Cerebellar cortex (tissue), 1 donor: ENCODE data around the gene RIBC2.
"Not testable (repeated sequence)": the region's sequence is repeated elsewhere in the genome, so short reads cannot be mapped to it uniquely, and the experiment has no call there.

Experiments used
- DNase-seq: peaks from one replicate; pipeline ENCODE4 v3.0.0-alpha.2; 2015; ENCODE audit warnings: low spot score

The RIBC2 gene, protein sequence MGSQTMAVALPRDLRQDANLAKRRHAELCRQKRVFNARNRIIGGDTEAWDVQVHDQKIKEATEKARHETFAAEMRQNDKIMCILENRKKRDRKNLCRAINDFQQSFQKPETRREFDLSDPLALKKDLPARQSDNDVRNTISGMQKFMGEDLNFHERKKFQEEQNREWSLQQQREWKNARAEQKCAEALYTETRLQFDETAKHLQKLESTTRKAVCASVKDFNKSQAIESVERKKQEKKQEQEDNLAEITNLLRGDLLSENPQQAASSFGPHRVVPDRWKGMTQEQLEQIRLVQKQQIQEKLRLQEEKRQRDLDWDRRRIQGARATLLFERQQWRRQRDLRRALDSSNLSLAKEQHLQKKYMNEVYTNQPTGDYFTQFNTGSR

DNA sequence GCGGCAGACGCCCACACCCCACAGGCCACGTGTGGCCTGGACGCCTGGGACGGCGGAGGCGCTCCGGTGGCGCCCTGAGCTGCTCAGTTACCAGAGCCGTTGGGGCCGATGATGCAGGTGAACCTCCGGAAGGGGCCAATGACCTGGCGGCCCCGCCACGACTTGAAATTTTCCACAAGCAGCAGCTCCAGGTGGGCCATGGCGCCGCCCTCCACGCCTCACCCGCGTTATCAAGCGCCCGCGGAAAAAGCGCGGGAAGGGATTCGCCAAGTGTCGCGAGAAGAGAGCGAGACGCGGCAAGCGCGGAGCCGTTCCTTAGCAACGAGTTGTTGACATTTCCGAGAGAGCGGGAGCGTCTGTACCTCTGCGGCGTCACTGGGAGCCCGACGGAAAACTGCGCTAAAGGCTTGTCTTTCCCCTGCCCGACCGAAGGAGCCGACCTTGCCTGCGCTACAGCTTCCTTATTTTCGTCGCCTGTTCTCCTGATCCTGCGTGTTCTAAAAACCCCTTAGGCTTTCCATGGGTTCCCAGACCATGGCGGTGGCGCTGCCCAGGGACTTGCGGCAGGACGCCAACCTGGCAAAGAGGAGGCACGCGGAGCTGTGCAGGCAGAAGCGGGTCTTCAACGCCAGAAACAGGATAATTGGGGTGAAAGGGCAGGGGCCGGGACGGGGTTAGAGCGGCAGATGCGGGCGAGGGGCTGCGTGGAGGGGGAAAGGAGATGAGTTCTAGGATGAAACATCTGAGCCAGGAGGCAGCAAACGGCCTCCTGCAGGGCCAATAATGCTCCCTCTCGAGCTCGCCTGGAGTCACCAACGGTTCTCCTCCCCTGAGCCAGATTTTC lies at the start of gene RIBC2, which contains the start of gene SMC1B:
RIBC2 (plus strand) TSS at position 326 of the 844 bp plus-strand sequence; CDS start at position 520, 194 bp downstream.
SMC1B (minus strand) TSS at position 232 of the 844 bp plus-strand sequence; CDS start at position 200, 32 bp downstream.
- DNase-seq: peak; percentile 70

DNA sequence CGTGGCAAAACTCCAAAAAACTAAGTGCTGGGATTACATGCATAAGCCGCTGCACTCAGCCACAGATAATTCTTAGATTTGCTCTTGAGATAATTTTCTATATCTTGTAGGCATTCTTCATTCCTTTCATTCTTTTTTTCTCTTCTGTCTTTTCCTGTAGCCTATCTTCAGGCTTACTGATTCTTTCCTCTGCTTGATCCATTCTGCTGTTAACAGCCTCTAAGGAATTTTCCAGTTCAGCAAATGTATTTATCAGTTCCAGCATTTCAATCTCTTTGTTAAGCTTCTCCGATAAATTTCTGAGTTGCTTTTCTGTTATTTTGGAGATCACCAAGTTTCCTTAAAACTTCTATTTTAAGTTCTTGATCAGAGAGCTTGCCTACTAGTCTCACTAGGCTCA lies 46.8 kb upstream of the RIBC2 start:
- no peak for DNase-seq

DNA sequence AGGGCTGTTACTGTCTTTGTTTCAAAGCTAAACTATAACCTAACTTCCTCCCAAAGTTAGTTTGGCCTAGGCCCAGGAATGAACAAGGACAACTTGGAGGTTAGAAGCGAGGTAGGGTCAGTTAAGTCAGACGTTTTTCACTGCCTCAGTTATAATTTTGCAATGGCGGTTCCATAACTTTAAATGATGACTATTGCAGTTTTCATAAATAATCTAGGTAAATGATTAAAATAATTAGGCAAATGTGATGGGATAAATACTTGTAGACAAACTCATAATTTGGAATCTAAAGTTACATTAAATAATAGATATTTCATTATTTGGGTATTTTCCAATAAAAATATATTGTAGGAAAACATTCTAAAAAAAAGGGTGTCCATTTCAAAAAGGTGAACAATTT lies 39.9 kb upstream of the RIBC2 start:
- not testable (repeated sequence) for DNase-seq

DNA sequence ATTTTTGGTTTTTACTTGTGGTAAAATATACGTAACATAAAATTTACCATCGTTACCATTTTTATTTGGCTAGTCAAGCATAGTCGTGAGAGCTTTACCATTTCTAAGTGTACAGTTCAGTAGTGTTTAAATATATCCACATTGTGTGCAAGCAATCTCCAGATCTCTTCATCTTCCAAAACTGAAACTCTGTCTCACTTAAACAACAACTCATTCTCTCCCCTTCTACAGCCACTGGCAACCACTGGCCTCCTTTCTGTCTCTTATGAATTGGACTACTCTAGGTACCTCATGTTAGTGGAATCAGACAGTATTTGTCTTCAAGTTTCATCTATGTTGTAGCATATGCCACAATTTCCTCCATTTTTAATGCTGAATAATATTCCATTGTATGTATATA lies 37.5 kb upstream of the RIBC2 start:
- no peak for DNase-seq

DNA sequence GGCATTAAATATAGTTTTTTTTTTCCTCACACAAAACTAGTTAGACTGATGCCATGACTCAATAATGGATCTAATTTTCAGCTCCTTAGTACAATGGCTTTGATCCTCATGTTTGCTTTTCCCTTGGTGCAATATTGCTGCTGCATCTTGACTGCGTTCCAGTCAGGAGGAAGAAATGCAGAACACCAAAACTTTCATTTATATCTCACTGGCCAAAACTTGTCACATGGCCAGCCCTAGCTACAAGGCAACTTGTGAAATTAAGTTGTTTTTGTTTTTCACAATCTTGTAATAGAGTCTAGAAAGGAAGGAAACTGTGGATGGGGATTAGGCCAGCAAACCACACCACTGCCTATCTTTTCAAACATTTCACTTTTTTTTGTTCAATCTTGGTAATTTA lies 36.8 kb upstream of the RIBC2 start:
- DNase-seq: no peak

DNA sequence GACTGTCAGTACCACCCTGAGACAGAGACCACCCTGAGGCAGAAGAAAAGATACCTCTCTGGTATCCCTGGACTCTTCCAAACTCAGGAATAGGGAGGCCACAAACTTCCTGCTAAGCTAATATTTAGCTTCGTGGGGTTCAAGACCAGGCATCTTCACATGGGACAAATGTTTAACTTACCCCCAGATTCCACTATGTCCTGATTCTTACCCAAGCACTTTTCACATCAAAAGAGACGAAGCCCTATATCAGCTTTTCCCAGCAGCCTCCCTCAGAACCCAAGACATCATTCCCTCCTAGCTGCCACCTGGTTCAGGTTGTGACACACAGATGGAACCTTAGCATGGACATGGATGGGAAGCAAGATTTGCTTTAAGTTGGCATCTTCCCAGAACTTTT lies 32.1 kb upstream of the RIBC2 start:
- DNase-seq: no peak

DNA sequence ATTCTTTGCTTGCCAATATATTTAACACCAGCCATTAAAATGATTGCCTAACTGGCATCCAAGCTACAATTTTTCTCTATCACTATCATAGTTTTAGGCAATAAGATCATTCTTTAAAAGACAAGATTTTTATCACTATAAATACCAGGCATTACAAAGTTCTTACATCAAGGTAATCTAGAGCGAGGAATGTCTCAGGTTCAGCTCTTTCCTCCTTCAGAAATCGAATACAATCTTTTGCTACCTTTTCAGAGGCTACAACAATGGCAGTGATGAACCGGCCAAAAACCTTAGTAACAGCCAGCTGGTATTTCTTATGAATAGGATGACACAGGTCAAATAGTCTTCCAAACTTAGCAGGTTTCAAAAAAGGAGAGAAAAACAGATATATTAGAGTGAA lies 23.9 kb upstream of the RIBC2 start:
- DNase-seq: no peak

DNA sequence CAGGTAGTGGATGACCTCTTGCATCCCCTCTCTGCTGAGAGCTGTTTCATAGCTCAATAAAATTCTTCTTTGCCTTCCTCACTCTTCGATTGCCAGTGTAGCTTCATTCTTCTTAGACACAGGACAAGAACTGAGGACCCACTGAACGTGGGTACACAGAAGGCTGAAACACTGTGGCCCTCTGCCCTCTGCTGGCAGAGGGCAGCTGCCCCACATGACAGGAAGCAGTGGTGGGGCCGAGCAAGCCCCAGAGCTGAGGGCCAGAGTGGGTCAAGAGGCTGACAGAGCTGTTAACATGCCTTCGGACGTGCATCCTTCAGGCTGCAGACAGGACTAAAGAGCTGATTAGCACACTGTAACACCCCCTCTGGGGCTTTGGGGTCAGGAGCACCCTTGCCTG lies 15.7 kb upstream of the RIBC2 start:
- no peak for DNase-seq

DNA sequence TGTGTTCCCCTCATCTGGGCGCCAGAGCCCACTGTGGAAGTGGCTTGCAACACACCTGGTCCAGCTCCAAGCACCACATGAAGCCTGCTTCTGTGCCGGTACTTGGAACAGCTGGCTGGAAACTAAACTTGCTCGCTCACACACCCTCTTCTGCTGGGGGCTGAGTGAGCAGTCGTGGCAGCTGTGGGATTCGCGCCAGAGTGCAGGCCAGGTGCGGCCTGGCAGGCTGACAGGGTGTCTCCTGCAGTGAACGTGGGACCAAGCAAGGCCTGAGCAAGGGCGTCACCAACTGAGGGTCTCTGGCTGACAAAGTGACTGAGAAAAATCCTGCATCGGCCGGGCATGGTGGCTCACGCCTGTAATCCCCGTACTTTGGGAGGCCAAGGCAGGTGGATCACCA lies 15.3 kb upstream of the RIBC2 start:
- no peak for DNase-seq

DNA sequence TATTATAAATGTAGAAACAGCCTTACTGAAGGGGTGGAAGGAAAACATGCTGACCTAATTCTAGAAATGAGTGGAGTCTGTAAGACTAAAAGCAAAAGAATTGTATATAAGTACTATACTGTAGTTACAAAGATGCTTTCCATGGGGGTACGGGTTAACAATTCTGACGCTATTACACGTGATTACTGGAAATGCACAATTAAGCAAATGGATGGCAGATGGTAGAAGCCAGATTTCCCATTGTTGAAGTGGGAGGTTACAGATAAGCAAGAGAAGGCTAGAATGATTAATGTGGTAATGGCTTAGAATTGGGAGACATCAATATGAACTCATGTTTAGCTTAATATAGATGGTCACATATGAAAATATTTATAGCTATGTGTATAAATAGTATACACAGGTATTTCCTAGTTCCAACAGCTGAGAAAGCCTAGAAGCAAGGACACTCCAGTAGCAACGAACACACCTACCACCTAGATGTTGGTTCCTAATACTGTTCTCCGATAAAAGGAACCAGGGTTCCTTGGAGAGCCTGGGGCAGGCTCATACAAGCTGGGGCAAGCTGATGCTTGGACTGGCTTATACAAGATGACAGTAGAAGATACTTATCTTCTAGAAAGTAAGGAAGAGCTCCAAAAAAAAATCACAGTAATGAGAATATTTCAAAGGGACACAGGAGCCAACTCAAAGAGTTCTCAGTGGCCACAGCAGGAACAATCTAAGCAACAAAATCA lies 13.6 kb upstream of the RIBC2 start:
- no peak for DNase-seq

DNA sequence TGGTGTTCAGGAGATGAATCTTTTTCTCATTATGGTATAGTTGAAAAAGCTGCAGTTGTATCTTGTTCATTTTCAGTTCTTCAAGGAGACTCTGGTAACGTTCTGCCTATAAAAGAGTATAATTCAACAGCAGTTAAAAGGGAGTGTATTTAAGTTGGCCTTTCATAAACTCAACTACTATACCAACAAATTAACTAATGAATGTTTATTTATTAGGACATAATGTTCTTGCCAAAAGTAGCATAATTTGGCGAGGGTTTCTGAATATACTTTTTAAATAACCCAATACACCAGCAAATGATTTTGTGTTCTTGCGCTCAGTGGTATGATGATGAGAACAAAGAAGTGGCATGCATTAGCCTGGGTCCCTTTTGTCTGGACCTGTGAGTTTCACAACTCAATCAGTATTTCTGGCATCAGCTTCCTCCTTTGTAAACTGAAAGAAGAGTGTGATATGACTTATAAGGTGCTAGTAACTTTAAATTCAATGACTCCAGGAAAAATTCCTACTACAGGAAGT lies 11.0 kb upstream of the RIBC2 start:
- no peak for DNase-seq

DNA sequence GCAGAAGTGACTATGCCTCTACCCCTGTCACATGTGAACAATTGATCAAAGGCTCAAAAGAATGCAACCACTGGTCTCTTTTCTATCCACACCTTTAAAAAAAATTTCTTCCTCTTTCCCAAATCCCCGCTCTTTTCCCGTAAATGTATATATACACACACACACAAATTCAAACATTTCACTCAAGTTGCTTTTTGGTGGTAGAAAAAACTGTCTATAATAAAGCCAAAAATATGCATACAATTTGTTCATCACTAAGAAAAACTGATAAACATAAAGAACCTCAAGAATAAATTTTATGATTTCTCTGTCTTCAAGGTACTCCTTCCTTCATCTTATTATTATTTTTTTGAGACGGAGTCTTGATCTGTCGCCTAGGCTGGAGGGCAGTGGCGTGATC lies 5.7 kb upstream of the RIBC2 start:
- no peak for DNase-seq

DNA sequence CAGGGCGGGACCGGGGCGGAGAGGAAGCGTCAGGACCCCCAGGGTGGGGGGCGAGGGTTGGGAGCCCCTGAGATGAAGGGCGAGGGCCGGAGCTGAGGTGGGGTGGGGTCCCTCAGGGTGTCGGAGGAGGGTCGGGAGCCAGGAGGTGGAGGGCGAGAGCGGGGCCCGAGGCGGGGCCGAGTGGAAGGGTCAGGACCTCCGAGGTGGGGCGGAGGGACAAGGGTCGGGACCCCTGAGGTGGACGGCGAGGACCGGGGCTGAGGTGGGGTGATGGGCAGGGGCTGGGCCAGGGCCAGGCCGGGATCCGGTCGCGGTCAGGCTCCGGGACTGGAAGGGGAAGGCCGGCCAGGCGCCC lies 503 bp upstream of the RIBC2 start:
- DNase-seq: no peak

DNA sequence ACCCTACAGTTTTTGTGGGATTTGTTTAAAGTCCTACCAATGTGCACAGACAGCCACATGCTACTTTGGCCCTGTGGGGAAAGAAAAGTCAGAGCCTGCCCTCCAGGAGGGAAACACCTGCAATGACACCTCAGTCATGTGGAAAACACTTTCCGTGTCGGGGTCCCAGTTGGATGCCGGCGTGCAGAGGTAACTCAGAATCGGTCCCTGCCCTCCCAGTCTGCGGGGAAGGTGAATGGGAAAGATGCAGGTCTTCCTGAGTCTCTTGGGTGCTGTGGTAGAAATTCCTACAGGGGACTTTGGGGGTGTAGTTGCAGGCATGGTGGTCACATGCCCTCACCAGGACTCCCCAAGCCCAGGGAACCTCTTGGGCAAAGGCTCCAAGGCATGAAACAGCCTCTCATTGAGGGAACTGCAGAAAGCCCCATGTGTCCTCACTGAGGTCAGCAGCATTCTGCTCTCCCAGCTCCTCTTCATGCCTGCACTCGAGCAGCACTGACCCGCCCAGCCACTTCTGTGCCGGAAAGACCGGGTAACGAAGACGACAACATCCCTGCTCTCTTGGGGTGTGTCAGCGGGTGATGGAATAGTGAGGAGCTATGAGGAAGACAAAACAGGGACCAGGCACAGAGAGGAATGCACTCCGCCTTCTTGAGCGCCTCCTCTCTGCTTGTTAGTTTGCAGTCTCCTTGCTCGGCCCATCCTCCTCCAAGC lies 4.7 kb downstream of the RIBC2 start:
- no peak for DNase-seq

DNA sequence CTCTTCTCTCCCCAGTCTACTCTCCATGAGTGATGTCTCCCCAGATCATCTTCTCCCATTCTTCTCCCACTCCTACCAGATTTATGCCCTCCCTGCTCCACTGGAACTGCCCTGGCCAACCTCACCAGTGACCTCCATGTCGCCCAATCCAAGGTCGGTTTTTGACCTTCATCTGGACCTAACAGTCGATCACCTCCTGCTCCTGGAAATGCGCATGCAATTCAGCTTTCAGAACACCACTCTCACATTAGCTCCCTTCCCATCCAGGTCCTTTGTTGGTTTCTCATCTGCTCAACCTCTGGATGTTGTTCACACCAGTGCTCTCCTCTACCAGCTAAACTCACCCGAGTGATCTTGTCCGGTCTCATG lies 5.3 kb downstream of the RIBC2 start:
- DNase-seq: no peak

DNA sequence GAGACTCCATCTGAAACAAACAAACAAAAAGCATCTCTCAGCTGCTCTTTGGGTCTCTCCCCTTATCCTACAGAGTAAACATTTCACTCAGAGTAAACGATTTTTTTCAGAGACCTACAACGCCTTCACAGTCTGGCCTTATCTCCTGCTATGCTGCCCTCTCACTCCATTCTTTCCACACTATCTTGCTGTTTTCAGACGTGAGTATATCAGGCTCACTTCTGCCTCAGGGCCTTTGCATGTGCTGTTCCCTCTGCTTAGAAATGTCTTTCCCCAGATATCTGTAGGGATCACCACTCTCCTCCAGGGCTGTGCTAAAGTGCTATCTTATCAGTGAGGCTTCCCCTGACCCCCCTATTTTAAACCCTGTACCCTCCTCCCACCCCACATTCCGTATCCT lies 6.5 kb downstream of the RIBC2 start:
- no peak for DNase-seq

DNA sequence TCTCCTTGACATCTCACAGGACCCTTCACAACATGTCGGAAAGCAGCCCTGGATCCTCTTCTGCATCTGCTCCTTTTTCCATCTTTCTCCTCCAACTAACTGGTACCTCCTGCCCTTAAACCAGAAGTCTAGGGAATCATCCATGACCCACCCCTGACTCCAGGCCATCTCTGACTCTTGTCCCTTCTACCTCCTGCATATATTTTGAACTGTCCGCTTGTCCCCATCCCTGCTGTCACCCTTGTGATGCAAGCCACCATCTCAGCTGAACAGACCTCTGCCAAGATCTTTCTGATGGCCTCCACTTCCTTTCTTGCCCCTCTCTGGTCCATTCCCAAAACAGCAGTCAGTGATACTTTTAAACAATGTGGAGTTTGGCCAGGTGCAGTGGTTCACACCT lies 7.0 kb downstream of the RIBC2 start:
- DNase-seq: no peak

DNA sequence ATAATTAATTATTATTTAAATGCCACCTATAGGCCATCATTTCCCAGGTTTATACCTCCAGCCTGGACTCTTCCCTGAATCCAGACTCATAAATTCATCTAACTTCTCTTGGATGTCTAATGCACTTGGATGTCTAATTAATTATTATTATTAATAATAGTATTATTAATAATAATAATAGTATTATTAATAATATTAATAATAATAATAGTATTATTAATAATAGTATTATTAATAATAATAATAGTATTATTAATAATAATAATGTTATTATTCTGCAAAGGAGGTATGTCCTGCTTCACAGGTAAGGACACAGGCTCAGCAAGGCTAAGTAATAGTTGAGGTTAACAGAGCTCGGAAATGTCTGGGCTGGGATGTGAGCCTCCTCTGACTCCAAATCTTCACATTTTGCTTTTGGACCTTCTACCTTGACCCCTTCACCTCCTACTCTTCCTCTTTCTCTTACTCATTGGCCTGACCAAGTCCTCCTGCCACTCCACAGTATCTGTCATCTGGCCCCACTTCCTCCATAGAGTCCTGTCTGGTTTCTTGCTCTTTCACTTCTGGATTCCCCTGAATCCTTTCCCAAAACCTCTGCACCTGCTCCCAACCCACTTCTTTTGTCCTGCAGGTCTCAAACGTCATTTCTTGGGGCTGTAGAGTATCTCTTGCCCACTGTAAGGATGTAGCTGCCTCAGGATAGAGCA lies 8.0 kb downstream of the RIBC2 start:
- DNase-seq: no peak

DNA sequence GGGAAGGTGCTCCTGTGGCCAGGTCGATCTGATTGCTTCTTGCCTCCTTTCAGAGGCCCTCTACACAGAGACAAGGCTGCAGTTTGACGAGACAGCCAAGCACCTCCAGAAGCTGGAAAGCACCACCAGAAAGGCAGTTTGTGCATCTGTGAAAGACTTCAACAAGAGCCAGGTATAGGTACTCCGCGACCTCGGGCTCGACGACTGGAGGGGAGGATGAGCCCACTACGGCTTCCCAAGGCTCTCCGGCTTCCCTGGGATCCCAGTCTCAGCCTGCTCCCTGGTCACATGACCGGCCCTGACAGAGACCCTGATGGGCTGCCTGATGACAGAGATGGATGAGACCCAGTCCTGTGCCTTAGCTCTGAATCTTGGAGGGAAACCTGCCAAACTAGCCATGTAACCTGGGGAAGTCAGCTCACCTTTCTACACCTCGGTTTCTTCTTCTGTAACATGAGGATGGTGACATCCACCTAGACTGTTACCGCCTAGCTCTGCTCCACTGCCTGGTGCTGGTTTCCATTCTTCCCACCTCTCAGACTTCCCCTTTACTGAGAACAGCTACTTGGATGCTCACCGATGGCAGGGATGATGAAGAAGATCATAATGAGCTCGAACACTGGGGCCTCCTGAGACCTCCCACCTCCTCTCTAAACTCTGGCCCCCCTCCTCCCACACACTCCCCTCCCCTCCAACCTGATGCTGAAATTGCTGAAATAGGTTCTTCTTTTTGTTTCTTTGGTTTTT lies 8.9 kb downstream of the RIBC2 start:
- no peak for DNase-seq

DNA sequence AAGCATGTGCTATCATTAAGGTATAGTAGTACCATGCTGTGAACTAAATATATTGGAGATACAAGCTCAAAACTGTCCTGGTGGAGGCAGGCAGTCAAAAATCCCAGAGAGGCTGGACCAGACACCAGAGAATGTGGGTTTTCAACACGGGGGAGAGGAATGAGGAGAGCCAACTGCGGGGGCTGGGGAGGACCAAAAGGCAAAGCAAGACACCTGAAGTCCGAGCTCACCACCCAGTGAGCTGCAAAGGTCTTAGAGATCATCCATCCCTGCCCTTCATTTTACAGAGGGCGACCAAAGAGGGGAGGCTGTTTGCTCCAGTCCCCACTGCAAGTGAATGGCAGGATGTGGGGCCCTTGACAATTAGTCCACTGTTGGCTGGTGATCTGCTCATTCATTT lies 10.0 kb downstream of the RIBC2 start:
- no peak for DNase-seq
